OCI-LY3 (cell line): Measurements from ENCODE around the gene TCF3.

Experiments used
- H2AFZ ChIP-seq: fragments of 200-600, 300-600 bp; shearing (Covaris generic); 2 replicates; pipeline ENCODE4 v1.6.0; 2014; ENCODE audit warnings: antibody characterized with exemption, low read depth, low read length
- H3K27ac ChIP-seq: fragments of 200-600, 300-600 bp; sonication (generic); 2 replicates; pipeline ENCODE4 v1.5.1; 2014; ENCODE audit warnings: mild to moderate bottlenecking, low read length, moderate library complexity, mixed read lengths
- H3K27me3 ChIP-seq: fragments of 200-600, 300-600 bp; sonication (generic); 2 replicates; pipeline ENCODE4 v1.6.1; 2014; ENCODE audit warnings: low read depth, low read length, mixed read lengths
- H3K36me3 ChIP-seq: fragments of 200-600, 300-600 bp; sonication (generic); replicated peaks from 2 replicates; pipeline ENCODE3; 2014; ENCODE audit warnings: low read depth, low read length, mixed read lengths
- H3K4me1 ChIP-seq: fragments of 300-600, 200-600 bp; sonication (generic); 2 replicates; pipeline ENCODE4 v1.6.1; 2014; ENCODE audit warnings: low read length, mixed read lengths
- H3K4me2 ChIP-seq: fragments of 200-600, 300-600 bp; sonication (generic); 2 replicates; pipeline ENCODE4 v1.6.1; 2014; ENCODE audit warnings: low read length, mixed read lengths
- H3K4me3 ChIP-seq: fragments of 300-600, 200-600 bp; sonication (generic); 2 replicates; pipeline ENCODE4 v1.5.1; 2014; ENCODE audit warnings: antibody characterized with exemption, mild to moderate bottlenecking, low read length, moderate library complexity
- H3K79me2 ChIP-seq: fragments of 300-600, 200-600 bp; shearing (Covaris generic); 2 replicates; pipeline ENCODE4 v1.6.1; 2014; ENCODE audit warnings: mild to moderate bottlenecking, low read length, mixed read lengths
- H3K9ac ChIP-seq: fragments of 300-600, 200-600 bp; shearing (Covaris generic); 2 replicates; pipeline ENCODE4 v1.6.0; 2014; ENCODE audit warnings: mild to moderate bottlenecking, low read length, moderate library complexity
- H3K9me3 ChIP-seq: fragments of 200-600, 300-600 bp; shearing (Covaris generic); 2 replicates; pipeline ENCODE4 v1.6.1; 2014; ENCODE audit warnings: low read length, mixed read lengths; ENCODE audit not compliant: insufficient read depth
- H4K20me1 ChIP-seq: fragments of 200-600, 300-600 bp; sonication (generic); 2 replicates; pipeline ENCODE4 v1.6.1; 2016; ENCODE audit warnings: low read length, mixed read lengths; ENCODE audit not compliant: insufficient read depth
- EZH2phosphoT487 ChIP-seq: fragments of 200-600 bp; shearing (Covaris generic); IDR thresholded peaks from 2 replicates; pipeline ENCODE4 v1.6.1; 2018; ENCODE audit warnings: antibody characterized with exemption, mixed run types, low read depth
- TF ChIP-seq, protein P1 (sequence below): fragments of 200-600, 300-600 bp; sonication (generic); IDR thresholded peaks from 2 replicates; pipeline ENCODE4 v1.5.1; 2014; ENCODE audit warnings: antibody characterized with exemption, low read length, low read depth

The TCF3 gene

GRCh38 chr19:1634938-1635243 lies 17.5 kb downstream of the TCF3 start:
- Histone ChIP-seq H3K4me3 (no peak overlapping the region), H3K27me3 (no peaks in the 10 kb centered on the region), H3K9me3 (no peaks in the 10 kb centered on the region), H2AFZ (no peak overlapping the region), H3K9ac (no peak overlapping the region), H3K4me2 (no peak overlapping the region), H3K27ac (no peak overlapping the region), H4K20me1 (peaks cover 96% of the 10 kb centered on the region), H3K36me3 (peaks cover 84% of the 10 kb centered on the region), H3K4me1 (no peaks in the 10 kb centered on the region), H3K79me2 (peaks cover 97% of the 10 kb centered on the region)
- TF ChIP-seq, protein P1, sequence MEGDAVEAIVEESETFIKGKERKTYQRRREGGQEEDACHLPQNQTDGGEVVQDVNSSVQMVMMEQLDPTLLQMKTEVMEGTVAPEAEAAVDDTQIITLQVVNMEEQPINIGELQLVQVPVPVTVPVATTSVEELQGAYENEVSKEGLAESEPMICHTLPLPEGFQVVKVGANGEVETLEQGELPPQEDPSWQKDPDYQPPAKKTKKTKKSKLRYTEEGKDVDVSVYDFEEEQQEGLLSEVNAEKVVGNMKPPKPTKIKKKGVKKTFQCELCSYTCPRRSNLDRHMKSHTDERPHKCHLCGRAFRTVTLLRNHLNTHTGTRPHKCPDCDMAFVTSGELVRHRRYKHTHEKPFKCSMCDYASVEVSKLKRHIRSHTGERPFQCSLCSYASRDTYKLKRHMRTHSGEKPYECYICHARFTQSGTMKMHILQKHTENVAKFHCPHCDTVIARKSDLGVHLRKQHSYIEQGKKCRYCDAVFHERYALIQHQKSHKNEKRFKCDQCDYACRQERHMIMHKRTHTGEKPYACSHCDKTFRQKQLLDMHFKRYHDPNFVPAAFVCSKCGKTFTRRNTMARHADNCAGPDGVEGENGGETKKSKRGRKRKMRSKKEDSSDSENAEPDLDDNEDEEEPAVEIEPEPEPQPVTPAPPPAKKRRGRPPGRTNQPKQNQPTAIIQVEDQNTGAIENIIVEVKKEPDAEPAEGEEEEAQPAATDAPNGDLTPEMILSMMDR, result no peak
- no peak for TF ChIP-seq EZH2phosphoT487

DNA sequence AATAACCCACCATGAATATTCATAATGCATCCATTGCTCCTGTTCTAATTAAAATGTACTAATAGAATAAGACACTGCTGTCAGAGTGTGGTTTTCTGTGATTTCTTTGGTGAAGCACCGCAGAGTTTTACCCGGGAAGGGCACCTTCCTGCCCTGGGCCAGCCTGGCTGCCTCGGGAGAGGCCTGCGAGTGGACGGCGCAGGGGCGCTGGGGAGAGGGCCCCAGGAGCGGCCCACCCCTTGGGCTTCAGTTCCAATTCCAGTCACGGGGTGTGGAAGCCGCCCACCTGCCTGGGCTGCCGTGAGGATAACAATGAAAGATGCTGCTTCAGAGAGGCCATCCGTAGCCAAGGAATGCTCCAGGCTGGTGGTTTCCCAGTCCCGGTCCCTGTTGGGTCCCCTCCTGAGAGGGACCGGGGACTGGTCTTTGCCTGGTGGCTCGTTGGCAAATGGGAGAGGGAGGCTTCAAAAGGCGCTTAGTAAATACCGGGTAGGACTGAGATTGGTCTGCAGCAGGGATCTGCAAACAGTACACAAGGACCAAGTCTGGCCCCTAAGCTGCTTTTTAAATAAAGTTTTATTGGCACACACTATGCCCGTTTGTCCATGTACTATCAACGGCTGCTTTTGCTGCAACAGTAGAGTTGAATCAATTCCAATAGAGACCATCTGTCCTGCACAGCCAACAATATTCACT lies 18.0 kb downstream of the TCF3 start:
- no peaks in the 10 kb centered on the region for H3K27me3 ChIP-seq
- H3K9ac ChIP-seq, result no peak overlapping the region
- no peaks in the 10 kb centered on the region for H3K9me3 ChIP-seq
- peaks cover 97% of the 10 kb centered on the region for H3K79me2 ChIP-seq
- no peak overlapping the region for H3K27ac ChIP-seq
- no peak overlapping the region for H3K4me3 ChIP-seq
- no peak overlapping the region for H3K4me2 ChIP-seq
- H3K36me3 ChIP-seq, result peaks cover 84% of the 10 kb centered on the region
- H3K4me1 ChIP-seq, result no peaks in the 10 kb centered on the region
- H4K20me1 ChIP-seq, result peaks cover 97% of the 10 kb centered on the region
- TF ChIP-seq, protein P1, result no peak
- TF ChIP-seq EZH2phosphoT487, result no peak
- no peak overlapping the region for H2AFZ ChIP-seq

DNA sequence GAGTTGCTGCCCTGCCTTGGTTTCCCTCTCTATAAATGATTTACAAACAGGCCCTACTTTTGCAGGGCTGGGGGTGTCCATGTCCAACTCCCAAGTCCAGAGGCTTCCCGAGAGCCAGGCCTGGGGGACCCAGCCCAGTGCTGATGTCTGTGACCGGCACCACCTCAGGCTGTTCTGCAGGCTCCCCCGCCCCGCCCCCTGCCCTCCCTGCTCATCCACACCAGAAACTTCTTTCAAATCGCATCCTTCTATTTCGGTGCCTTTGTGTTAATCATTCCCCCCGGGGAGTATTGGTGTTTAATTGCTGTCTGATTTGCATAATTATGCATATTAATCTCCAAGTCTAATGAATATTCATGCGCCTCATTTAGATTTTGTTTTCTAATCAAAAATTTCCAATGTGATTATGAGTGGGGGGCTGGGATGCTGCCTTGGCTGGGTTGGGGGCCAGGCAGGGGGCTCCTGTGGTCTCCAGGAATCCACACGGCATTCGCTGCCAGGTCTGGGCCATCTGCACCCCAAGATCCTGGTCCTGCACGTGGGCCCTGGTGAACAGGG lies 19.1 kb downstream of the TCF3 start:
- no peak overlapping the region for H3K9ac ChIP-seq
- no peak overlapping the region for H3K27ac ChIP-seq
- peaks cover 78% of the 10 kb centered on the region for H3K36me3 ChIP-seq

DNA sequence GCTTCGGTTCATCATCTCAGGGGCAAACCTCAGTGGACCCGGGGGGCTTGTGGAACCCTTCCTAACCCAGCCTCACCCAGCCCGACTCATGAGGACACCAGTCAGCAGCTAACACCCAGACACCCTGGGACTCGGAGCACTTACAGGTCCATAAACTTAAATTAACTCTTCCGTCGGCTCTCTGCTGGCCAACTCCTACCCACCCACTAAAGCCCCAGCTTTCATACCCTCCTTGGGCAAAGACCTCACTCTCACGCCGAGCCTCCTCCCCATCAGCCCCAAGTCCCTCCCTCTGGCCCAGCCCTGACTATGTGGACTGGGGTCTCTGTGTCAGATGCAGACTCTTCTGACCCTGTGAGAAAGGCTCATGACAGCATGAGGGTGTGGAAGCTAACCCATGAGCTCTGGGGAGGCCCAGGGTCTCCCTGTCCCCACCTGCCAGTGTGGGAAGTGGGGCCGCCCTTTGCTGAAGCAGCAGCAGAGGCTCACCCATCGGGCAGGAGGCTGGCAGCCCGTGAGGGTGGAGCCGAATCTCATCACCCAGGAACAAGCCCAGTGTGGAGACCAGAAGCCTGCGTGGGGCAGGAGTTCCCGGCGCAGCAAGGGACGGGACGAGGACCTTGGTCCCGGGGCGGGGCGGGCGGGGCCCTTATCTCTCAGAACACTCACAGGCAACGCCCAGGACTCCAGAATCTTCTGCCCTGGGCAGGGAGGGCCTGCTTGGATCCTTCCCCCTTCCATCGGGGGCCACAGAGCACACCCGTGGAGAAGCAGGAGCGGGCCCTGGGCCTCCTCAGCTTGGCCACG lies 19.8 kb downstream of the TCF3 start:
- no peak overlapping the region for H2AFZ ChIP-seq
- H3K27ac ChIP-seq, result no peak overlapping the region

More for the DNA sequence above, 19.1 kb downstream of the TCF3 start:
- Histone ChIP-seq H3K4me1 (no peaks in the 10 kb centered on the region), H3K9me3 (no peaks in the 10 kb centered on the region), H4K20me1 (peaks cover 91% of the 10 kb centered on the region), H3K4me3 (no peak overlapping the region), H3K79me2 (peaks cover 89% of the 10 kb centered on the region), H3K27me3 (no peaks in the 10 kb centered on the region), H2AFZ (no peak overlapping the region), H3K4me2 (no peak overlapping the region)
- TF ChIP-seq, protein P1, result no peak
- no peak for TF ChIP-seq EZH2phosphoT487

More for the DNA sequence above, 19.8 kb downstream of the TCF3 start:
- H4K20me1 ChIP-seq, result peaks cover 84% of the 10 kb centered on the region
- peaks cover 82% of the 10 kb centered on the region for H3K79me2 ChIP-seq
- no peaks in the 10 kb centered on the region for H3K27me3 ChIP-seq
- H3K4me1 ChIP-seq, result no peaks in the 10 kb centered on the region
- no peaks in the 10 kb centered on the region for H3K9me3 ChIP-seq
- peaks cover 71% of the 10 kb centered on the region for H3K36me3 ChIP-seq
- no peak overlapping the region for H3K4me3 ChIP-seq
- TF ChIP-seq EZH2phosphoT487, result no peak
- TF ChIP-seq, protein P1, result no peak
- no peak overlapping the region for H3K4me2 ChIP-seq
- H3K9ac ChIP-seq, result no peak overlapping the region
